Suprapubic skin (tissue), 4 donors: ENCODE results near the gene NAALAD2. TPM values are rescaled to one million over a fixed set of nuclear protein-coding genes. Genes with fewer than 3 reads are reported as not detected.
"Not testable (repeated sequence)": the region's sequence is repeated elsewhere in the genome, so short reads cannot be mapped to it uniquely, and the experiment has no call there.

Source experiments
- DNase-seq, 2 donors: peaks; one replicate each; pipeline ENCODE4 v3.0.0-alpha.2; 2019; ENCODE audit warnings: low spot score in 2 of 2
- H3K27ac ChIP-seq: fragments of 200-600 bp; sonication (generic); one replicate; pipeline ENCODE4 v1.5.1; 2019
- H3K27me3 ChIP-seq: fragments of 200-600 bp; sonication (generic); one replicate; pipeline ENCODE4 v1.5.1; 2019
- H3K36me3 ChIP-seq: fragments of 200-600 bp; sonication (generic); one replicate; pipeline ENCODE4 v1.5.1; 2019
- H3K4me1 ChIP-seq: fragments of 200-600 bp; sonication (generic); one replicate; pipeline ENCODE4 v1.5.1; 2019
- H3K4me3 ChIP-seq: fragments of 200-600 bp; sonication (generic); one replicate; pipeline ENCODE4 v1.5.1; 2019; ENCODE audit warnings: mild to moderate bottlenecking
- H3K9me3 ChIP-seq: fragments of 200-600 bp; sonication (generic); one replicate; pipeline ENCODE4 v1.5.1; 2019
- EP300 ChIP-seq: sonication (generic); formaldehyde crosslinking; IDR thresholded peaks from one replicate; pipeline ENCODE4 v1.6.1; 2017; ENCODE audit warnings: antibody characterized with exemption
- POLR2A ChIP-seq, 2 donors: fragments of 450-650 bp; IDR thresholded peaks; one replicate each; pipeline ENCODE4 v1.6.1; 2017; ENCODE audit warnings: antibody characterized with exemption in 2 of 2, mild to moderate bottlenecking in 2 of 2, moderate library complexity in 2 of 2
- POLR2AphosphoS5 ChIP-seq, 3 donors: sonication (generic); formaldehyde crosslinking; IDR thresholded peaks; one replicate each; pipeline ENCODE4 v1.6.1; 2017; ENCODE audit warnings: antibody characterized with exemption in 3 of 3
- WGBS: methylation state at CpG from one replicate; pipeline ENCODE4 v1.1.5; 2018; 5-methylcytosine and 5-hydroxymethylcytosine counted together
- total RNA-seq, 4 donors: library from RNA; depleted of rRNA; stranded (reverse); fragments of >200 nt; gene quantifications; one replicate each; pipeline ENCODE4 v1.1.0, GENCODE V29; 2016
- TF ChIP-seq, protein P1 (sequence below), 2 donors: fragments of 200-600 bp in 1 of 2; fragments of 450-650 bp in 1 of 2; sonication (generic) in 1 of 2; IDR thresholded peaks; one replicate each; pipeline ENCODE4 v1.5.1; 2016 to 2019; ENCODE audit warnings: antibody characterized with exemption in 2 of 2, mild to moderate bottlenecking in 1 of 2, moderate library complexity in 1 of 2

The NAALAD2 gene
- total RNA-seq: 1 to 10 TPM in 1 of 4 donors, under 1 TPM in 1, not detected in 2; 0.57 to 9.2 TPM

- H3K9me3 ChIP-seq: no peaks in the 10 kb centered on the region
- DNase-seq: peak; percentile 57 to 79
- H3K36me3 ChIP-seq: no peaks in the 10 kb centered on the region
- H3K27ac ChIP-seq: no peak within 1 kb of the TSS
- peaks cover 15% of the 10 kb centered on the region for H3K4me1 ChIP-seq
- TF ChIP-seq EP300 (no peak), POLR2A (IDR thresholded peaks at IDR 0.05) (no peak), POLR2AphosphoS5 (IDR thresholded peaks at IDR 0.05) (no peak)
- TF ChIP-seq, protein P1, sequence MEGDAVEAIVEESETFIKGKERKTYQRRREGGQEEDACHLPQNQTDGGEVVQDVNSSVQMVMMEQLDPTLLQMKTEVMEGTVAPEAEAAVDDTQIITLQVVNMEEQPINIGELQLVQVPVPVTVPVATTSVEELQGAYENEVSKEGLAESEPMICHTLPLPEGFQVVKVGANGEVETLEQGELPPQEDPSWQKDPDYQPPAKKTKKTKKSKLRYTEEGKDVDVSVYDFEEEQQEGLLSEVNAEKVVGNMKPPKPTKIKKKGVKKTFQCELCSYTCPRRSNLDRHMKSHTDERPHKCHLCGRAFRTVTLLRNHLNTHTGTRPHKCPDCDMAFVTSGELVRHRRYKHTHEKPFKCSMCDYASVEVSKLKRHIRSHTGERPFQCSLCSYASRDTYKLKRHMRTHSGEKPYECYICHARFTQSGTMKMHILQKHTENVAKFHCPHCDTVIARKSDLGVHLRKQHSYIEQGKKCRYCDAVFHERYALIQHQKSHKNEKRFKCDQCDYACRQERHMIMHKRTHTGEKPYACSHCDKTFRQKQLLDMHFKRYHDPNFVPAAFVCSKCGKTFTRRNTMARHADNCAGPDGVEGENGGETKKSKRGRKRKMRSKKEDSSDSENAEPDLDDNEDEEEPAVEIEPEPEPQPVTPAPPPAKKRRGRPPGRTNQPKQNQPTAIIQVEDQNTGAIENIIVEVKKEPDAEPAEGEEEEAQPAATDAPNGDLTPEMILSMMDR (IDR thresholded peaks at IDR 0.05): no peak
- H3K4me3 ChIP-seq: peak within 1 kb of the TSS; percentile 50
- 3% methylated on average over 10 of the region's 25 CpGs for WGBS
- no peaks in the 10 kb centered on the region for H3K27me3 ChIP-seq
Measured at GRCh38 chr11:90134478-90135003, at the start of gene NAALAD2. NAALAD2 (plus strand) TSS chr11:90134663; CDS start chr11:90134759, 96 bp downstream.

GRCh38 chr11:90085650-90086049 is 48.8 kb upstream of the NAALAD2 start, which contains the start of gene UBTFL1:
UBTFL1 (plus strand) TSS chr11:90085950; CDS start chr11:90085950, 0 bp downstream.
- not testable (repeated sequence) for H3K27ac ChIP-seq, H3K9me3 ChIP-seq, H3K36me3 ChIP-seq, H3K4me1 ChIP-seq, H3K27me3 ChIP-seq, H3K4me3 ChIP-seq, DNase-seq
- no CpG with 5 or more reads among the region's 3 CpGs for WGBS

- H3K4me3 ChIP-seq, H3K27me3 ChIP-seq, H3K36me3 ChIP-seq, H3K4me1 ChIP-seq, DNase-seq, H3K9me3 ChIP-seq, H3K27ac ChIP-seq: not testable (repeated sequence)
- 65% methylated on average over 2 of the region's 2 CpGs for whole genome bisulfite sequencing
Measured at GRCh38 chr11:90088731-90089130, 45.7 kb upstream of the NAALAD2 start.

GRCh38 chr11:90095230-90095924 is 39.1 kb upstream of the NAALAD2 start:
- not testable (repeated sequence) for H3K4me3 ChIP-seq, H3K36me3 ChIP-seq, H3K27me3 ChIP-seq, H3K9me3 ChIP-seq, H3K4me1 ChIP-seq, DNase-seq, H3K27ac ChIP-seq
- WGBS: 96% methylated on average over 24 of the region's 28 CpGs

DNA sequence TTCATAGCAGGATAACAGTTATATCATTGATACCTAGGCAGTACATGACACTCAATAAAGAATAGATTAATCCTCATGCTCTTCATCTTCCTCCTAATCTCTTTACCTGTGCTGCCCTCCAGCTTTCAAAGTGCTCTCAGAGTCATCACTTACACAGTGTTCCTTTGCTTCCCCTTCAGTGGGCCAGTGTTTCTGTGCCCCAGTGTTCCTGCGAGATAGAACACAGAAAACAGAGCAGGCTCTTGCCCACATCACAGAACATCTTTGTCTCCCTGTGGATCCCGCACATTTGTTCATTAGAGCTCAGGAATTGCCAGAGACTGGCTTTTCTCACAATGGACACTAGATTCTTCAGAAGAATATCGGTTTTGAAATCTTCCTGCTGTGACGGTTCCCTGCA is 36.2 kb upstream of the NAALAD2 start:
- 68% methylated on average over 4 of the region's 4 CpGs for whole genome bisulfite sequencing
- not testable (repeated sequence) for H3K4me1 ChIP-seq, DNase-seq, H3K36me3 ChIP-seq, H3K9me3 ChIP-seq, H3K4me3 ChIP-seq, H3K27ac ChIP-seq, H3K27me3 ChIP-seq

GRCh38 chr11:90100431-90100830 is 34.0 kb upstream of the NAALAD2 start:
- DNase-seq: no peak
- H3K27me3 ChIP-seq: no peaks in the 10 kb centered on the region
- H3K9me3 ChIP-seq: no peaks in the 10 kb centered on the region
- no peaks in the 10 kb centered on the region for H3K4me1 ChIP-seq
- TF ChIP-seq, protein P1 (IDR thresholded peaks at IDR 0.05): no peak
- no peak for TF ChIP-seq POLR2AphosphoS5 (IDR thresholded peaks at IDR 0.05)
- TF ChIP-seq EP300: no peak
- TF ChIP-seq POLR2A (IDR thresholded peaks at IDR 0.05): no peak
- WGBS: 80% methylated on average over 3 of the region's 3 CpGs
- H3K36me3 ChIP-seq: no peaks in the 10 kb centered on the region
- no peak overlapping the region for H3K4me3 ChIP-seq
- H3K27ac ChIP-seq: no peak overlapping the region

- H3K9me3 ChIP-seq: no peaks in the 10 kb centered on the region
- 9% methylated on average over 2 of the region's 2 CpGs for WGBS
Measured at GRCh38 chr11:90113541-90113940, 20.9 kb upstream of the NAALAD2 start.

More at GRCh38 chr11:90113541-90113940, 20.9 kb upstream of the NAALAD2 start:
- Histone ChIP-seq H3K4me1 (no peaks in the 10 kb centered on the region), H3K27ac (no peak overlapping the region), H3K4me3 (no peak overlapping the region), H3K36me3 (no peaks in the 10 kb centered on the region), H3K27me3 (no peaks in the 10 kb centered on the region)
- DNase-seq: no peak
- no peak for TF ChIP-seq POLR2A (IDR thresholded peaks at IDR 0.05)
- TF ChIP-seq, protein P1 (IDR thresholded peaks at IDR 0.05): peak in 1 of 2 donors; percentile 6
